VCaP (cell line): ENCODE results near the gene SHISAL1.

Source experiments
- H3K27ac ChIP-seq: fragments of 450-650 bp; 2 replicates; pipeline ENCODE4 v1.5.1; 2017
- CTCF ChIP-seq: fragments of 450-650 bp; conservative IDR thresholded peaks from 2 replicates; pipeline ENCODE4 v1.5.1; 2017; ENCODE audit warnings: mild to moderate bottlenecking, moderate library complexity

SHISAL1 gene

GRCh38 chr22:44272401-44272771 is 40.4 kb downstream of the SHISAL1 start:
- no peak overlapping the region for H3K27ac ChIP-seq
- no peak for TF ChIP-seq CTCF

- TF ChIP-seq CTCF: no peak
- no peak overlapping the region for H3K27ac ChIP-seq
These were observed 40.9 kb downstream of the SHISAL1 start for GRCh38 chr22:44271732-44272400.

- TF ChIP-seq CTCF: no peak
These were observed 41.7 kb downstream of the SHISAL1 start for GRCh38 chr22:44271010-44271500.

GRCh38 chr22:44270556-44270880 is 42.2 kb downstream of the SHISAL1 start:
- no peak overlapping the region for H3K27ac ChIP-seq
- TF ChIP-seq CTCF: no peak

More at GRCh38 chr22:44271010-44271500, 41.7 kb downstream of the SHISAL1 start:
- no peak overlapping the region for H3K27ac ChIP-seq

- TF ChIP-seq CTCF: no peak
- no peak overlapping the region for H3K27ac ChIP-seq
These were observed 42.8 kb downstream of the SHISAL1 start for GRCh38 chr22:44269757-44270555.

GRCh38 chr22:44269117-44269498 is 43.6 kb downstream of the SHISAL1 start:
- no peak overlapping the region for H3K27ac ChIP-seq
- TF ChIP-seq CTCF: no peak

GRCh38 chr22:44268431-44269116 is 44.2 kb downstream of the SHISAL1 start:
- H3K27ac ChIP-seq: no peak overlapping the region
- no peak for TF ChIP-seq CTCF
